GM19099 (cell line): ENCODE measurements around the gene PATJ.

Experiments used
- POLR2A ChIP-seq: IDR thresholded peaks from 3 replicates; pipeline ENCODE4 v1.6.1; 2011; ENCODE audit warnings: low read depth; ENCODE audit not compliant: insufficient read length; ENCODE audit errors: extremely low read depth

Gene PATJ

GRCh38 chr1:61797045-61797755 is 54.9 kb downstream of the PATJ start:
- TF ChIP-seq POLR2A, result no peak

DNA sequence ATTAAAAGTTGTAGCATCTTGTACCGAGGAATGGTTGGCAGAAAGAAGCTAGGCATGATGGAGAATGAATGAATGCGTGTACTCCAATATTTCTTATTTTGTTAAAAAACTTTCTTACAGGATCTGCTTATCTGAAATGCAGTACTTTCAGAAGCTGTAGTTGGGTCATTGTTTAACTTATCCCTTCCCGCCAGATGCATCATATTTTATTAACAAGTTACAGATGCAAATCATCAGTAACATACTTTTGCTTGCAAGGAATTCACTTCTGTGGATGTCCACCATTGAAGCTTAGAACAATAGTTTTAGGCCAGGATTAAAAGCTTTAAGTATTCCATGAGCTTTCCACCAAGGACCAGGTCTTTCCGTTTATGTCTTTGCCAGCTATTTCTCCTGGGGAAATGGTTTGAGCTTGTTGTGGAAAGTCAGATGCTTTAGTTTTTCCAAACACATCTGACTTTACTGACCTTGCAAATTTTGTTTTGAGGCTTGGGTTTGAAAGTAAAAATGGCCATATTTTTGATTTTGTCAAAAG is 65.4 kb downstream of the PATJ start:
- no peak for TF ChIP-seq POLR2A

GRCh38 chr1:61808321-61808720 is 66.0 kb downstream of the PATJ start:
- no peak for TF ChIP-seq POLR2A

- TF ChIP-seq POLR2A, result no peak
Measured at GRCh38 chr1:61808968-61809367, 66.7 kb downstream of the PATJ start.

DNA sequence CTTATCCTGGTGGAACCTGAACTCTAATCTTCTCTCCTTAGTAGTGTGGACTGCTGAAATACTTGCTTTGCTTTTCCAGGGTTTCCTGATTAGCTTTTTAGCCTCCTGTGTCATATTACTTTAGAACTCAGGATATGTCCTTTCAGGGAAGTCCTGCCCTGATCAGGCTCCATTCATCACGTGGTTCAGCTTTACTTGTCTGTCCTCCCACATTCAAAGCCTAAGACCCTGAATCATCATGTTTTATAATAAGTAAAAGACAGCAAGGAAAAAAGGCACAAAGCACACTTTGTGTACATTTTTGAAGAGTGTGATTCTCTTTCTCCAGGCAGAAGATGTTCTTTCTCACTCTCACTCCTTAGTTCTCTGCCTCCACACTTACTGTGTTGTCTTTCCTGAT is 70.6 kb downstream of the PATJ start:
- no peak for TF ChIP-seq POLR2A

DNA sequence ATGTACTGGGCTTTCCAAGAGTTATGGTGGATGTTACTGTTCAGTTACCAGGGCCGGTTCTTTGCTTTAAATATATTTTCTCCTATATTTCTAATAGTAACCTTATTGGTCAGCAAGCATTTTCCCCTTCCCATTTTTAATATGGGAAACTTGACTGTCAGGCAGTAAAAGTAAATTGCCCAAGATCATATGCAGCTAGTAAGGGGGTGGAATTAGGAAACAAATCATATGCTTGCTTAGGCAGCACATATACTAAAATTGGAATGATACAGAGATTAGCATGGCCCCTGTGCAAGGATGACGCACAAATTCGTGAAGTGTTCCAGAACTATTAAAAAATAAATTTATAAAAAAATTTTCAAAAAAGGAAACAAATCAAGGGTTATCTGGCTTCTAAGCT is 73.9 kb downstream of the PATJ start:
- no peak for TF ChIP-seq POLR2A

DNA sequence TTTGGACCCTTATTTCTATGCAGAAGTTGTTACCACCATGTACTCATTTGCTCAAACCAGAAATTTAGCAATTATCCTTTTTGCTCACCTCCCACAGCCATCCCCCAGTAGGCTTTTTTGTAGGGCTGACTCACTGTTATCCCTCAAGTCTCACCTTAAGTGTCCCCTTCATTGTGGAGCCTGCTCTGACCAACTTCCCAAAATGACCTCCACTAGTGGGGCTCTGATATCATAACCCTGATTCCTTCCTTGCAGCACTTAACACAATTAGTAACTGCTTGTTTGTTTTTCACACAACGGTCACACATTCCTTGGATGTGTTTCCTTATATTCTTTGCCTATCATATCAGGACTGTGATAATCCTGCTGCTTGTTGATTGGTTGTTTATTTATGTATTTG is 76.7 kb downstream of the PATJ start:
- TF ChIP-seq POLR2A, result no peak

- TF ChIP-seq POLR2A, result no peak
Measured at GRCh38 chr1:61819421-61819820, 77.1 kb downstream of the PATJ start.

GRCh38 chr1:61825393-61825792 is 83.1 kb downstream of the PATJ start:
- no peak for TF ChIP-seq POLR2A

- TF ChIP-seq POLR2A, result no peak
Measured at GRCh38 chr1:61828805-61829204, 86.5 kb downstream of the PATJ start.

- no peak for TF ChIP-seq POLR2A
Measured at GRCh38 chr1:61836649-61837048, 94.4 kb downstream of the PATJ start.

GRCh38 chr1:61839679-61840078 is 97.4 kb downstream of the PATJ start:
- no peak for TF ChIP-seq POLR2A

DNA sequence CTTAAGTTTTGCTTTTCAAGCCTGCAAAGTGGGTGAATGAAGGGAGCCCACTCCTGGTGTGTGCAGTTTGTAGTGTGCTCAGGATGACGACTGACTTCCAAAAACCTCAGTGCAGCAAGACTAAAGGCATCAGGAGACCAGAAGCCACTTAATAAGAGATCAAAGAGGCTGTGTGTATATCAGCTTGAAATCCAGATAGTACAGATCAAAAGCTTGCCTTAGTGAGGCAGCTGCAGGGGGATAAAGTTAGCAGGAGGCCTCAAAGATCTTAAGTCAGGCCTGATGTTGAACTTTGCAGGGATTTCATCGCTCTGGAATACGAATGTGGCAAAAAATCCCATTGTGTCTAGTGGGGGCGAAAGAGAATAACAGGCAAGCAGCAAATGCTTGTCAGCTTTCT is 99.8 kb downstream of the PATJ start:
- no peak for TF ChIP-seq POLR2A

DNA sequence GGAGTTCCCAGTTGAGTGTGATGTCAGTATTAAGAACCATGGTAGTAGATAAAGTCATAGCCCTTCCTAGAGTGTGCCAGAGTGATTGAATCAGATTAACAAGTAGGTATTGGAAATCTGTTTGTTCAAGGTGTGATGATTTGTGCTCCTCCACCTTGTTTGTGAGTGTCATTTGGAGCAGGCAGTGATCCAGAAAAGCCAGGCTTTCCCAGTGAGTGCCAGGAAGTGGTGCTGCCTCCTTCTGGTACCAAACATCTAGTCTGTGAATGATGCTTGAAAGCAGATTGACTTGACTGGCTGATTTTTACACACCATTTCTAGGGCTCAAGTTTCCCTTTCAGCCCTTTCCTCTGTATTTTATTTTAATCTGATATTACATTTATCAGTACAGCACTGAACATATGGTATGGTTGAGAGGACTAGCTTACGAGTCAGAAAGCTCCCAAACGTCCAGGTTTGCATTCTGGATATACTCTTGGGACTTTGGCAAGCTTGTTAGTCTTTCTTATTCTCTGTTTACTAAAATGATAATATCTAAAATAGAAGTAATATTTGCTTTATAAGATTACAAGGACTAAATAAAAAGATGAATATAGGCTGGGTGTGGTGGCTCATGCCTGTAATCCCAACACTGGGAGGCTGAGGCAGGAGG is 100.7 kb downstream of the PATJ start:
- no peak for TF ChIP-seq POLR2A

DNA sequence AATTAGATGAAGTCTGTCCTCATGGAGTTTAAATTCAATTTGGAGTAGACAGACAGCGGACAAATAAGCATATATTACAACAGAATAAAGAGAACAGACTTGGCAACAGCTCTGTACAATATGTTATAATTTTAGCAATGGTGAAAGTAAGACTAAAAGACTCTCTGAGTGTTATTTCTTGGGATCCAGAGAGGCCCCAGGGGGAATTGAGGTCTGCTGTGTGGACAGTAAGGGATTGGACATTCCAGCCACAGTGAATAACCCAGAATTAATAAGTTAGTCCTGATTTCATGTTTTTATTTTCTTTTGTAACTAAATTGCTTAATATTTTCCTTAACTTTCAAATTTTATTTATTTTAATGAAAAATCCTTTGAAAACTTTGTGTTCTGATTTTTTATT is 101.7 kb downstream of the PATJ start:
- no peak for TF ChIP-seq POLR2A

DNA sequence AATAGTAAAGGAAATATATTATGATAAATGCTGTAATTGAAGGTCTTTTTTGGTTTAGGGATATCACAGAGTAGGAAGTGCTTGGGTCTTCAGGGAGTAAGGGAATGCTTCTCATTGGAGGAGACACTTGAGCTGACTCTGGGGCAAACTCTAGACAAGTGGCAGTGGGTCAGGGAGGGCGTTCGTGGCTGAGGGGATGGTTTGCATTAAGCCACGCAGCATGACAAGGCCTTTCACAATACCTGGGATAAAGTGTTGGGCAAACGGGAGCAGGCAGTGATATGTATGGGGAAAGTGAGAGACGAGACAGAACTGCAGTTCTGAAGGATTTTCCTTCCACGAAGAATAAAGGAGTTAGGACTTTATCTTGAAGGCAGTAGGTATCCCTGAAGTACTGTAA is 109.0 kb downstream of the PATJ start:
- TF ChIP-seq POLR2A, result no peak
